ENCODE data around the gene HMGN1. TPM values are rescaled to one million over a fixed set of nuclear protein-coding genes. Genes with fewer than 3 reads are reported as not detected.

HMGN1 gene
- total and polyA plus RNA-seq, 2 donors (not counting 1 experiment from before 2014, with no cell fraction given), result 117 to 317 TPM

GRCh38 chr21:39312112-39313041 is 36.5 kb downstream of the HMGN1 start:
- peak overlapping the region; percentile 94 for H3K4me2 ChIP-seq (replicated peaks; ENCODE audit: low read depth, low read length, poor library complexity, severe bottlenecking)
- H3K9me3 ChIP-seq (ENCODE audit: control extremely low read depth in 1 of 3, control insufficient read depth in 2 of 3, insufficient read depth in 1 of 3, low read length in 2 of 3), result peaks cover 0 to 2% (median 0%) of the 10 kb centered on the region in 3 donors
- Mint-ChIP-seq H3K4me1 (peaks cover 37% of the 10 kb centered on the region), H3K9me3 (ENCODE audit: insufficient read depth) (no peaks in the 10 kb centered on the region), H3K27ac (peak overlapping the region; percentile 90), H3K27me3 (no peaks in the 10 kb centered on the region), H3K4me3 (peak overlapping the region; percentile 95)
- TF ChIP-seq, protein P1, sequence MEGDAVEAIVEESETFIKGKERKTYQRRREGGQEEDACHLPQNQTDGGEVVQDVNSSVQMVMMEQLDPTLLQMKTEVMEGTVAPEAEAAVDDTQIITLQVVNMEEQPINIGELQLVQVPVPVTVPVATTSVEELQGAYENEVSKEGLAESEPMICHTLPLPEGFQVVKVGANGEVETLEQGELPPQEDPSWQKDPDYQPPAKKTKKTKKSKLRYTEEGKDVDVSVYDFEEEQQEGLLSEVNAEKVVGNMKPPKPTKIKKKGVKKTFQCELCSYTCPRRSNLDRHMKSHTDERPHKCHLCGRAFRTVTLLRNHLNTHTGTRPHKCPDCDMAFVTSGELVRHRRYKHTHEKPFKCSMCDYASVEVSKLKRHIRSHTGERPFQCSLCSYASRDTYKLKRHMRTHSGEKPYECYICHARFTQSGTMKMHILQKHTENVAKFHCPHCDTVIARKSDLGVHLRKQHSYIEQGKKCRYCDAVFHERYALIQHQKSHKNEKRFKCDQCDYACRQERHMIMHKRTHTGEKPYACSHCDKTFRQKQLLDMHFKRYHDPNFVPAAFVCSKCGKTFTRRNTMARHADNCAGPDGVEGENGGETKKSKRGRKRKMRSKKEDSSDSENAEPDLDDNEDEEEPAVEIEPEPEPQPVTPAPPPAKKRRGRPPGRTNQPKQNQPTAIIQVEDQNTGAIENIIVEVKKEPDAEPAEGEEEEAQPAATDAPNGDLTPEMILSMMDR (IDR thresholded peaks at IDR 0.05), result no peak
- no peak for TF ChIP-seq EZH2 (IDR thresholded peaks at IDR 0.05; ENCODE audit: borderline replicate concordance, insufficient read depth, low read depth, low read length, poor library complexity, severe bottlenecking)
- CTCF ChIA-PET, result interaction anchor here (0.6 to 1.7 kb wide), 8 partner anchors 34 to 132 kb away, joined by 3 to 7 read pairs (median 4); partner anchors contain the start of gene HMGN1
- intact Hi-C loops (cut with micrococcal nuclease), result loop anchor here (1.0 to 5.0 kb wide), 6 partner anchors 37 to 1750 kb away; partner anchors contain the start of genes HMGN1, LCA5L and PSMG1
- POLR2A ChIA-PET, result interaction anchor here (0.6 to 5.0 kb wide), 9 partner anchors 8 to 135 kb away, joined by 3 to 47 read pairs (median 6); partner anchors contain the start of genes HMGN1 and PSMG1
- peak overlapping the region; percentile 49 to 84 for H3K27ac ChIP-seq (ENCODE audit: low read length in 2 of 2)
- peak overlapping the region; percentile 97 for H2AFZ ChIP-seq (ENCODE audit: insufficient read depth, low read depth, low read length, poor library complexity, severe bottlenecking)
- ATAC-seq (ENCODE audit: low read depth), result peak; percentile 85
- peak overlapping the region; percentile 82 for H3K9ac ChIP-seq (ENCODE audit: low read length)
- peak overlapping the region; percentile 25 to 83 (median 72) for H3K4me3 ChIP-seq (ENCODE audit: control extremely low read depth in 1 of 5, extremely low read depth in 1 of 5, insufficient read depth in 1 of 5, low read depth in 2 of 5, low read length in 4 of 5)
- H3K36me3 ChIP-seq (replicated peaks in 1 of 2; ENCODE audit: control extremely low read depth in 1 of 2, control insufficient read depth in 1 of 2, extremely low read depth in 1 of 2, insufficient read depth in 2 of 2, low read length in 1 of 2), result peaks cover 4 to 25% of the 10 kb centered on the region in 2 experiments
- under 1% methylated on average over 52 of the region's 65 CpGs for WGBS (ENCODE audit: insufficient coverage)
- H3K79me2 ChIP-seq (ENCODE audit: control insufficient read depth, insufficient read depth, low read length), result peaks cover 46% of the 10 kb centered on the region
- H3K4me1 ChIP-seq (ENCODE audit: control insufficient read depth in 2 of 2, insufficient read depth in 2 of 2, low read length in 2 of 2), result peaks cover 11 to 16% of the 10 kb centered on the region in 2 donors
- no peaks in the 10 kb centered on the region for H3K27me3 ChIP-seq (replicated peaks in 1 of 4; ENCODE audit: control extremely low read depth in 1 of 4, control insufficient read depth in 3 of 4, insufficient read depth in 4 of 4, low read length in 3 of 4)
- peaks cover 45% of the 10 kb centered on the region for H4K20me1 ChIP-seq (ENCODE audit: control insufficient read depth, insufficient read depth, low read length, poor library complexity, severe bottlenecking)
- DNase-seq, result peak; percentile 95
